IMR-90 (cell line): ENCODE measurements around the gene PDCD10. TPM values are rescaled to one million over a fixed set of nuclear protein-coding genes. Genes with fewer than 3 reads are reported as not detected.

Experiments used
- ATAC-seq: fragments of 200-7000 bp; cut with Tn5 transposase; 2 replicates; pipeline ENCODE4 v1.9.1; 2020; ENCODE audit warnings: low read depth, mild to moderate bottlenecking, moderate library complexity
- BruUV-seq: library from RNA; stranded (reverse); fragments of 400-500 nt; replicated peaks from 2 replicates; lab custom pipeline; 2021; lab: Mats Ljungman, UMichigan
- CTCF ChIA-PET: fragments of 300-600 bp; formaldehyde crosslinking; extraction: SDS; loops from one replicate; lab custom pipeline; 2021; ENCODE audit warnings: antibody characterized with exemption; lab: Yijun Ruan, JAX
- POLR2A ChIA-PET: fragments of 300-600 bp; sonication (Branson Sonifier 250); formaldehyde crosslinking; loops from one replicate; lab custom pipeline; 2022; ENCODE audit warnings: antibody characterized with exemption; ENCODE audit not compliant: unreplicated experiment; lab: Charles Lee
- DNase-seq: peaks from one replicate; pipeline ENCODE4 v3.0.0; 2013
- H2AFZ ChIP-seq: replicated peaks from 2 replicates; pipeline ENCODE3; 2013; ENCODE audit warnings: low read length, mild to moderate bottlenecking; ENCODE audit not compliant: poor library complexity
- H2AK5ac ChIP-seq: 2 replicates; pipeline ENCODE4 v1.6.1; 2013; ENCODE audit warnings: low read depth, low read length, inconsistent platforms
- H2AK9ac ChIP-seq: replicated peaks from 2 replicates; pipeline ENCODE3; 2013; ENCODE audit warnings: mild to moderate bottlenecking, low read depth, low read length, moderate library complexity; ENCODE audit not compliant: poor library complexity
- H2BK120ac ChIP-seq: 2 replicates; pipeline ENCODE4 v1.6.1; 2013; ENCODE audit warnings: low read depth, low read length, inconsistent platforms
- H2BK15ac ChIP-seq: 3 replicates; pipeline ENCODE4 v1.6.1; 2013; ENCODE audit warnings: low read depth, low read length, inconsistent platforms
- H2BK20ac ChIP-seq: 2 replicates; pipeline ENCODE4 v1.6.1; 2013; ENCODE audit warnings: low read depth, mild to moderate bottlenecking, inconsistent platforms, low read length, moderate library complexity
- H2BK5ac ChIP-seq: 2 replicates; pipeline ENCODE4 v1.6.1; 2013; ENCODE audit warnings: mild to moderate bottlenecking, low read depth, low read length, inconsistent platforms; ENCODE audit not compliant: poor library complexity, severe bottlenecking
- H3K14ac ChIP-seq: replicated peaks from 2 replicates; pipeline ENCODE4 v1.6.1; 2013; ENCODE audit warnings: low read depth, low read length, inconsistent platforms
- H3K18ac ChIP-seq: 2 replicates; pipeline ENCODE4 v1.6.1; 2013; ENCODE audit warnings: low read depth, low read length, control low read depth
- H3K23ac ChIP-seq: 2 replicates; pipeline ENCODE4 v1.6.1; 2013; ENCODE audit warnings: low read depth, low read length, inconsistent platforms
- H3K27ac ChIP-seq: 2 replicates; pipeline ENCODE4 v1.5.1; 2013; ENCODE audit warnings: mild to moderate bottlenecking, control low read depth, low read length; ENCODE audit not compliant: insufficient read depth
- H3K27me3 ChIP-seq: 2 replicates; pipeline ENCODE4 v1.6.1; 2013; ENCODE audit warnings: low read length; ENCODE audit not compliant: control insufficient read depth, insufficient read depth
- H3K36me3 ChIP-seq: 2 replicates; pipeline ENCODE4 v1.6.1; 2013; ENCODE audit warnings: low read length, mixed read lengths; ENCODE audit not compliant: control insufficient read depth, insufficient read depth
- H3K4ac ChIP-seq: 2 replicates; pipeline ENCODE4 v1.6.1; 2013; ENCODE audit warnings: low read depth, low read length, inconsistent platforms
- H3K4me1 ChIP-seq: 2 replicates; pipeline ENCODE4 v1.6.1; 2013; ENCODE audit warnings: low read length, mixed read lengths; ENCODE audit not compliant: control insufficient read depth, insufficient read depth
- H3K4me2 ChIP-seq: 2 replicates; pipeline ENCODE4 v1.6.1; 2013; ENCODE audit warnings: low read depth, mild to moderate bottlenecking, control low read depth, low read length, moderate library complexity
- H3K4me3 ChIP-seq: 2 replicates; pipeline ENCODE4 v1.5.1; 2013; ENCODE audit warnings: low read depth, mild to moderate bottlenecking, control low read depth, low read length, moderate library complexity; ENCODE audit not compliant: insufficient read depth
- H3K56ac ChIP-seq: 2 replicates; pipeline ENCODE4 v1.6.1; 2013; ENCODE audit warnings: low read length, inconsistent platforms; ENCODE audit not compliant: insufficient read depth; ENCODE audit errors: extremely low read depth
- H3K79me1 ChIP-seq, 2 experiments: 2 replicates each; pipeline ENCODE4 v1.6.1; 2013; ENCODE audit warnings: low read length in 2 of 2, inconsistent platforms in 1 of 2, low read depth in 1 of 2
- H3K9ac ChIP-seq: 2 replicates; pipeline ENCODE4 v1.6.1; 2013; ENCODE audit warnings: low read depth, low read length, control low read depth
- H3K9me1 ChIP-seq: 2 replicates; pipeline ENCODE4 v1.6.1; 2013; ENCODE audit warnings: low read length, inconsistent platforms; ENCODE audit not compliant: insufficient read depth
- H3K9me3 ChIP-seq: 2 replicates; pipeline ENCODE4 v1.6.1; 2013; ENCODE audit warnings: low read length; ENCODE audit not compliant: control insufficient read depth, insufficient read depth
- H4K20me1 ChIP-seq: 2 replicates; pipeline ENCODE4 v1.6.1; 2013; ENCODE audit warnings: low read length, inconsistent platforms; ENCODE audit not compliant: insufficient read depth
- H4K5ac ChIP-seq: 2 replicates; pipeline ENCODE4 v1.6.1; 2013; ENCODE audit warnings: mild to moderate bottlenecking, low read depth, low read length, control low read depth
- H4K8ac ChIP-seq, 2 experiments: 2 replicates each; pipeline ENCODE4 v1.6.1; 2013; ENCODE audit warnings: low read depth in 2 of 2, low read length in 2 of 2, control low read depth in 1 of 2, inconsistent platforms in 1 of 2
- H4K91ac ChIP-seq: 2 replicates; pipeline ENCODE4 v1.6.1; 2013; ENCODE audit warnings: low read depth, low read length, inconsistent platforms; ENCODE audit not compliant: insufficient read depth
- BHLHE40 ChIP-seq: fragments of 150-350 bp; IDR thresholded peaks from 2 replicates; pipeline ENCODE4 v1.6.1; 2016; ENCODE audit warnings: mild to moderate bottlenecking, low read depth, low read length
- CEBPB ChIP-seq: IDR thresholded peaks from 2 replicates; pipeline ENCODE4 v1.6.1; 2012; ENCODE audit warnings: low read depth, low read length, improper control_type of control experiment
- CHD1 ChIP-seq: IDR thresholded peaks from 2 replicates; pipeline ENCODE4 v1.6.1; 2012; ENCODE audit warnings: low read depth, low read length, improper control_type of control experiment
- CTCF ChIP-seq: conservative IDR thresholded peaks from 2 replicates; pipeline ENCODE4 v1.5.1; 2012; ENCODE audit warnings: mild to moderate bottlenecking, low read depth, low read length, improper control_type of control experiment
- FOS ChIP-seq: fragments of 150-350 bp; IDR thresholded peaks from 2 replicates; pipeline ENCODE4 v1.6.1; 2016; ENCODE audit warnings: low read depth, low read length
- MAFK ChIP-seq: IDR thresholded peaks from 2 replicates; pipeline ENCODE4 v1.6.1; 2012; ENCODE audit warnings: low read depth, low read length, improper control_type of control experiment
- MAZ ChIP-seq: IDR thresholded peaks from 2 replicates; pipeline ENCODE4 v1.6.1; 2012; ENCODE audit warnings: low read depth, mild to moderate bottlenecking, low read length, improper control_type of control experiment, moderate library complexity, borderline replicate concordance
- MXI1 ChIP-seq: IDR thresholded peaks from 2 replicates; pipeline ENCODE4 v1.6.1; 2012; ENCODE audit warnings: low read depth, mild to moderate bottlenecking, low read length, moderate library complexity, borderline replicate concordance
- NFE2L2 ChIP-seq: fragments of 150-350 bp; IDR thresholded peaks from 2 replicates; pipeline ENCODE4 v1.6.1; 2016; ENCODE audit warnings: low read depth, mild to moderate bottlenecking, low read length
- POLR2A ChIP-seq: IDR thresholded peaks from 2 replicates; pipeline ENCODE4 v1.6.1; 2012; ENCODE audit warnings: mild to moderate bottlenecking, low read depth, low read length
- RAD21 ChIP-seq: IDR thresholded peaks from 2 replicates; pipeline ENCODE4 v1.6.1; 2012; ENCODE audit warnings: low read length, improper control_type of control experiment
- RCOR1 ChIP-seq: IDR thresholded peaks from 2 replicates; pipeline ENCODE4 v1.6.1; 2012; ENCODE audit warnings: mild to moderate bottlenecking, low read length, improper control_type of control experiment; ENCODE audit not compliant: insufficient replicate concordance
- RFX5 ChIP-seq: IDR thresholded peaks from 2 replicates; pipeline ENCODE4 v1.8.0; 2012; ENCODE audit warnings: low read depth, mild to moderate bottlenecking, low read length, moderate library complexity
- SMC3 ChIP-seq: fragments of 150-350 bp; IDR thresholded peaks from 2 replicates; pipeline ENCODE4 v1.6.1; 2016; ENCODE audit warnings: low read depth, mild to moderate bottlenecking, antibody characterized with exemption, low read length, moderate library complexity
- WGBS, 2 experiments: methylation state at CpG; one replicate each; pipeline versions ENCODE4 v1.1.5 to v1.1.7; 2013; ENCODE audit warnings: missing lambda C conversion rate in 2 of 2; ENCODE audit not compliant: insufficient read length in 1 of 2; ENCODE audit errors: extremely low coverage in 2 of 2; 5-methylcytosine and 5-hydroxymethylcytosine counted together
- dilution Hi-C: fragments of 300-500 bp; cut with HindIII; formaldehyde crosslinking; loops from one replicate; pipeline ENCODE4 v1.14.3; 2018; ENCODE audit warnings: low sequenced_read_pairs; ENCODE audit not compliant: unreplicated experiment
- in situ Hi-C: fragments of 300-500 bp; cut with MboI; formaldehyde crosslinking; loops from 3 replicates; pipeline ENCODE4 v1.14.3; 2019; ENCODE audit warnings: low sequenced_read_pairs, inconsistent platforms, mixed read lengths
- intact Hi-C: fragments of 100-400 bp; cut with micrococcal nuclease; formaldehyde crosslinking; loops from 2 replicates; pipeline ENCODE4 v1.10.0; 2022
- polyA plus RNA-seq, 3 experiments: library from polyadenylated mRNA; depleted of rRNA; stranded (reverse); fragments of >200 nt; gene quantifications; 2 replicates each; pipeline ENCODE4 v1.2.3, GENCODE V29; 2012; ENCODE audit warnings: low replicate concordance in 1 of 3
- total RNA-seq: library from RNA; depleted of rRNA; stranded (reverse); fragments of >200 nt; gene quantifications from 2 replicates; pipeline ENCODE4 v1.2.3, GENCODE V29; 2012
- TF ChIP-seq, protein P1 (sequence below): fragments of 150-350 bp; IDR thresholded peaks from 2 replicates; pipeline ENCODE4 v1.6.1; 2017; ENCODE audit warnings: mild to moderate bottlenecking, antibody characterized with exemption, low read length, low read depth
- TF ChIP-seq, protein P2 (sequence below): fragments of 150-350 bp; IDR thresholded peaks from 2 replicates; pipeline ENCODE4 v1.6.1; 2016; ENCODE audit warnings: low read depth, mild to moderate bottlenecking, low read length, moderate library complexity, borderline replicate concordance

Gene PDCD10
- total and polyA plus RNA-seq, 2 of the 4 experiments (the other 2 are of a cell fraction), result 36.7 to 47.3 TPM

DNA sequence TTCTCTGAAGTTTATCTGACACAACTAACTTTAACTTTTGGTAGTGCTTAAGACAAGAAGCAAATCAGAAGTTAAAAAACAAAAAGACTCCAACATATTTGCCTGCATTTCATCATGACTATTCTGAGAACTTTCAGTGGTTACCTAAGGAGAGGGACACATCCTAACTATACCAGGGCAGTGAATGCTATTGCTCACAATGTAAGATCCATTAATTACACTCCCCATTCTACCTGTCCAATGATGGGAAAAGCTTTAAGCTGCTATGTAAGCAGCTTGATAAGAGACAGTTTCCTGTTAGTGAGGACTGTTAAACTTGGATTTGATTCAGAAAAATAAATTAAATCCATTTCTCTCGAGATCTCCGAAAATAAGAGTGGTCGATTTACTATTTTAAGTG is 38.3 kb upstream of the PDCD10 start:
- Histone ChIP-seq H4K5ac (no peak overlapping the region), H4K8ac (no peak overlapping the region), H3K4me3 (no peak overlapping the region), H2AFZ (no peak overlapping the region), H3K56ac (no peak overlapping the region), H4K91ac (no peak overlapping the region), H2BK15ac (no peak overlapping the region), H2BK120ac (no peak overlapping the region), H4K20me1 (no peaks in the 10 kb centered on the region), H3K9me3 (peaks cover 2% of the 10 kb centered on the region; the same call in 1 of the 2 replicates), H3K27ac (no peak overlapping the region), H3K36me3 (no peaks in the 10 kb centered on the region), H2BK5ac (no peak overlapping the region), H3K9ac (no peak overlapping the region), H3K18ac (no peak overlapping the region), H3K14ac (no peak overlapping the region), H3K4me1 (no peaks in the 10 kb centered on the region), H2BK20ac (no peak overlapping the region), H3K79me1 (no peaks in the 10 kb centered on the region), H3K4me2 (no peak overlapping the region), H3K23ac (no peak overlapping the region), H2AK5ac (no peak overlapping the region), H3K4ac (no peak overlapping the region), H2AK9ac (no peak overlapping the region), H3K27me3 (no peaks in the 10 kb centered on the region), H3K9me1 (no peaks in the 10 kb centered on the region)
- DNase-seq (no peak), ATAC-seq (no peak)
- in situ Hi-C loops (no loop called here), intact Hi-C loops (no loop called here), dilution Hi-C loops (no loop called here)
- no CpG with 5 or more reads among the region's 3 CpGs for WGBS, 2 experiments
- ChIA-PET CTCF (no interaction called here), POLR2A (interaction anchor here (0.5 kb wide), 1 partner anchor 9 kb away, joined by 3 read pairs; no protein-coding TSS in a partner anchor)
- no peak for TF ChIP-seq RAD21
- no peak for TF ChIP-seq RCOR1
- TF ChIP-seq, protein P1, sequence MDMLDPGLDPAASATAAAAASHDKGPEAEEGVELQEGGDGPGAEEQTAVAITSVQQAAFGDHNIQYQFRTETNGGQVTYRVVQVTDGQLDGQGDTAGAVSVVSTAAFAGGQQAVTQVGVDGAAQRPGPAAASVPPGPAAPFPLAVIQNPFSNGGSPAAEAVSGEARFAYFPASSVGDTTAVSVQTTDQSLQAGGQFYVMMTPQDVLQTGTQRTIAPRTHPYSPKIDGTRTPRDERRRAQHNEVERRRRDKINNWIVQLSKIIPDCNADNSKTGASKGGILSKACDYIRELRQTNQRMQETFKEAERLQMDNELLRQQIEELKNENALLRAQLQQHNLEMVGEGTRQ, result no peak
- no peak for TF ChIP-seq SMC3
- TF ChIP-seq CHD1, result no peak
- no peak for TF ChIP-seq CEBPB
- TF ChIP-seq, protein P2, sequence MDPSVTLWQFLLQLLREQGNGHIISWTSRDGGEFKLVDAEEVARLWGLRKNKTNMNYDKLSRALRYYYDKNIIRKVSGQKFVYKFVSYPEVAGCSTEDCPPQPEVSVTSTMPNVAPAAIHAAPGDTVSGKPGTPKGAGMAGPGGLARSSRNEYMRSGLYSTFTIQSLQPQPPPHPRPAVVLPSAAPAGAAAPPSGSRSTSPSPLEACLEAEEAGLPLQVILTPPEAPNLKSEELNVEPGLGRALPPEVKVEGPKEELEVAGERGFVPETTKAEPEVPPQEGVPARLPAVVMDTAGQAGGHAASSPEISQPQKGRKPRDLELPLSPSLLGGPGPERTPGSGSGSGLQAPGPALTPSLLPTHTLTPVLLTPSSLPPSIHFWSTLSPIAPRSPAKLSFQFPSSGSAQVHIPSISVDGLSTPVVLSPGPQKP, result no peak
- no peak for TF ChIP-seq CTCF
- no peak for TF ChIP-seq FOS
- no peak for TF ChIP-seq RFX5
- no peak for TF ChIP-seq MAFK
- TF ChIP-seq MXI1, result no peak
- TF ChIP-seq MAZ, result no peak
- TF ChIP-seq POLR2A, result no peak
- TF ChIP-seq BHLHE40, result no peak
- TF ChIP-seq NFE2L2, result no peak
- BruUV-seq, result no TSS peak
